ENCODE measurements around the gene PTPRS.
A peak's percentile ranks its signal among the peaks of the same experiment; 100 is the strongest.

DNA sequence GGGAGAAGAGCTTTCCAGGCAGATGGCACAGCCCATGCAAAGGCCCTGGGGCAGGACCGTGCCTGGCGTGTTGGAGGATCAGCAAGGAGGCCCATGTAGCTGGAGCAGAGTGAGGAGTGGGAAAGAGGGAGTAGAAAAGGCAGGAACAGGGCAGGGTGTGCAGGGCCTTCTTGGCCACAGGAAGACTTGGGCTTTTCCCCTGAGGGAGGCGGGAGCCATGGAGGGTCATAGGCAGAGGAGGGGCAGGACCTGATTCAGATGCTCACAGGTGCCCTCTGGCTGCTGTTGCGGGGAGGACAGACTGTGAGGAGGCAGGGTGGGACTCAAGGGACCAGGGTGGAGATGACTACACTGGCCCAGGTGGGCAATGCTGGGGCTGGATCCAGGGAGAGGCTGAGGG is 13.8 kb upstream of the PTPRS start:
- TF ChIP-seq, protein P1, sequence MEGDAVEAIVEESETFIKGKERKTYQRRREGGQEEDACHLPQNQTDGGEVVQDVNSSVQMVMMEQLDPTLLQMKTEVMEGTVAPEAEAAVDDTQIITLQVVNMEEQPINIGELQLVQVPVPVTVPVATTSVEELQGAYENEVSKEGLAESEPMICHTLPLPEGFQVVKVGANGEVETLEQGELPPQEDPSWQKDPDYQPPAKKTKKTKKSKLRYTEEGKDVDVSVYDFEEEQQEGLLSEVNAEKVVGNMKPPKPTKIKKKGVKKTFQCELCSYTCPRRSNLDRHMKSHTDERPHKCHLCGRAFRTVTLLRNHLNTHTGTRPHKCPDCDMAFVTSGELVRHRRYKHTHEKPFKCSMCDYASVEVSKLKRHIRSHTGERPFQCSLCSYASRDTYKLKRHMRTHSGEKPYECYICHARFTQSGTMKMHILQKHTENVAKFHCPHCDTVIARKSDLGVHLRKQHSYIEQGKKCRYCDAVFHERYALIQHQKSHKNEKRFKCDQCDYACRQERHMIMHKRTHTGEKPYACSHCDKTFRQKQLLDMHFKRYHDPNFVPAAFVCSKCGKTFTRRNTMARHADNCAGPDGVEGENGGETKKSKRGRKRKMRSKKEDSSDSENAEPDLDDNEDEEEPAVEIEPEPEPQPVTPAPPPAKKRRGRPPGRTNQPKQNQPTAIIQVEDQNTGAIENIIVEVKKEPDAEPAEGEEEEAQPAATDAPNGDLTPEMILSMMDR (IDR thresholded peaks at IDR 0.05 in 4 of 5, conservative IDR thresholded peaks at IDR 0.05 in 1 of 5): peak in 1 of 5 experiments; percentile 9
- no peak for TF ChIP-seq POLR2A (IDR thresholded peaks at IDR 0.05)
